NT2/D1 (cell line): ENCODE data around the gene ITFG1.

Experiments used
- SUZ12 ChIP-seq: IDR thresholded peaks from 2 replicates; pipeline ENCODE4 v1.6.1; 2011; ENCODE audit not compliant: insufficient read length, insufficient read depth; ENCODE audit errors: extremely low read depth
- YY1 ChIP-seq: IDR thresholded peaks from 2 replicates; pipeline ENCODE4 v1.6.1; 2011; ENCODE audit not compliant: insufficient read length, insufficient read depth
- ZNF274 ChIP-seq: IDR thresholded peaks from 2 replicates; pipeline ENCODE4 v1.6.1; 2011; ENCODE audit warnings: mild to moderate bottlenecking, low read depth, low read length

DNA sequence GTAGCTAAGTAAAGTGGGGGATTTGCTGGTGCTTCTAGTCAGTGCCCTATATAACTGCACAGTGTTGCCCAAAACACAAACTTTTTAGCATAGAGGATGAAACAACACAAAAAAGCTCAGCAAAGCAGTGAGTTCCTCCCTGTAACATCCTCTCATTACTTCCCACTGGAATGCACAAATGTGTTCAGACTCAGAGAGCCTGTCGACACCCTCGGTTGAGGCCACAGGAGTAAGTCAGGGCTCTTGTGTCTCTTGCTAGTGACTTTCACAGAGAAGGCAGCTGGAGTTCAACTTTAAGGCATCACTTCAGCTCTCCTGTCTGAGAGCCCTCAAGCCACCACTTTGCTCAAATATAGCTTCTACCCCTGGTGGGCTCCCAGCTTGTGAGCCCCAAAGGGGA, 209.9 kb downstream of the ITFG1 start:
- TF ChIP-seq SUZ12 (no peak), YY1 (no peak), ZNF274 (no peak)
